ENCODE measurements around the gene MKX. TPM values are rescaled to one million over a fixed set of nuclear protein-coding genes. Genes with fewer than 3 reads are reported as not detected.

The MKX gene
- total RNA-seq, 6 donors from 2014 or later = 0.30 to 4.1 (median 1.2) TPM; not detected in 1

GRCh38 chr10:27783660-27784059 lies 38.0 kb upstream of the MKX start:
- WGBS, 2 donors = 23 to 30% methylated on average over 1 of the region's 1 CpG
- H3K4me1 ChIP-seq = no peaks in the 10 kb centered on the region
- TF ChIP-seq POLR2AphosphoS5 (IDR thresholded peaks at IDR 0.05) = no peak
- no peak for TF ChIP-seq POLR2A (IDR thresholded peaks at IDR 0.05)
- TF ChIP-seq EP300 (IDR thresholded peaks at IDR 0.05) = no peak
- peak in 2 of 6 experiments; percentile 25 to 37 for TF ChIP-seq CTCF (IDR thresholded peaks at IDR 0.05)
- ATAC-seq (ENCODE audit: low FRiP score in 2 of 2) (peak in 1 of 2 donors; percentile 53), DNase-seq (peak in 1 of 2 donors; percentile 27)
- H3K36me3 ChIP-seq = no peaks in the 10 kb centered on the region
- H3K27ac ChIP-seq = no peak overlapping the region
- H3K4me3 ChIP-seq = no peak overlapping the region
- peaks cover 0 to 4% (median 0%) of the 10 kb centered on the region in 4 donors for H3K9me3 ChIP-seq
- no peaks in the 10 kb centered on the region for H3K27me3 ChIP-seq

GRCh38 chr10:27779462-27780015 lies 33.9 kb upstream of the MKX start:
- Histone ChIP-seq H3K4me1 (no peaks in the 10 kb centered on the region), H3K9me3 (peaks cover 0 to 4% (median 0%) of the 10 kb centered on the region in 4 donors), H3K27ac (no peak overlapping the region), H3K36me3 (no peaks in the 10 kb centered on the region), H3K27me3 (no peaks in the 10 kb centered on the region), H3K4me3 (no peak overlapping the region)
- ATAC-seq (ENCODE audit: low FRiP score in 2 of 2) (peak in 1 of 2 donors; percentile 36), DNase-seq (no peak)
- 60% methylated on average over 9 of the region's 9 CpGs for WGBS, 2 donors
- no peak for TF ChIP-seq POLR2AphosphoS5 (IDR thresholded peaks at IDR 0.05)
- TF ChIP-seq EP300 (IDR thresholded peaks at IDR 0.05) = no peak
- no peak for TF ChIP-seq CTCF (IDR thresholded peaks at IDR 0.05)

GRCh38 chr10:27774831-27775230 lies 29.2 kb upstream of the MKX start:
- no peaks in the 10 kb centered on the region for H3K4me1 ChIP-seq
- DNase-seq (no peak), ATAC-seq (ENCODE audit: low FRiP score in 2 of 2) (no peak)
- H3K27me3 ChIP-seq = no peaks in the 10 kb centered on the region
- H3K9me3 ChIP-seq = no peaks in the 10 kb centered on the region
- H3K4me3 ChIP-seq = no peak overlapping the region
- H3K27ac ChIP-seq = no peak overlapping the region
- WGBS, 2 donors = 42 to 52% methylated on average over 2 of the region's 2 CpGs
- TF ChIP-seq POLR2A (IDR thresholded peaks at IDR 0.05) = no peak
- TF ChIP-seq EP300 (IDR thresholded peaks at IDR 0.05) = no peak
- no peak for TF ChIP-seq POLR2AphosphoS5 (IDR thresholded peaks at IDR 0.05)
- TF ChIP-seq CTCF (IDR thresholded peaks at IDR 0.05) = no peak
- H3K36me3 ChIP-seq = no peaks in the 10 kb centered on the region

- Histone ChIP-seq H3K27ac (no peak overlapping the region), H3K4me1 (no peaks in the 10 kb centered on the region), H3K36me3 (no peaks in the 10 kb centered on the region), H3K27me3 (no peaks in the 10 kb centered on the region), H3K4me3 (no peak overlapping the region), H3K9me3 (no peaks in the 10 kb centered on the region)
- no peak for DNase-seq
- no peak for ATAC-seq (ENCODE audit: low FRiP score in 2 of 2)
- TF ChIP-seq CTCF (IDR thresholded peaks at IDR 0.05) (no peak), POLR2AphosphoS5 (IDR thresholded peaks at IDR 0.05) (no peak), EP300 (IDR thresholded peaks at IDR 0.05) (no peak), POLR2A (IDR thresholded peaks at IDR 0.05) (no peak)
- 39 to 43% methylated on average over 4 of the region's 4 CpGs for WGBS, 2 donors
Measured at GRCh38 chr10:27771231-27771630, 25.6 kb upstream of the MKX start.

- no peak overlapping the region for H3K4me3 ChIP-seq
Measured at GRCh38 chr10:27770181-27770580, 24.6 kb upstream of the MKX start.

More at GRCh38 chr10:27770181-27770580, 24.6 kb upstream of the MKX start:
- DNase-seq (no peak), ATAC-seq (ENCODE audit: low FRiP score in 2 of 2) (no peak)
- H3K9me3 ChIP-seq = no peaks in the 10 kb centered on the region
- H3K27ac ChIP-seq = no peak overlapping the region
- WGBS, 2 donors = 91 to 93% methylated on average over 2 of the region's 2 CpGs
- TF ChIP-seq CTCF (IDR thresholded peaks at IDR 0.05) (no peak), POLR2AphosphoS5 (IDR thresholded peaks at IDR 0.05) (no peak), EP300 (IDR thresholded peaks at IDR 0.05) (no peak), POLR2A (IDR thresholded peaks at IDR 0.05) (no peak)
- H3K27me3 ChIP-seq = no peaks in the 10 kb centered on the region
- no peaks in the 10 kb centered on the region for H3K36me3 ChIP-seq
- H3K4me1 ChIP-seq = no peaks in the 10 kb centered on the region

All from upper lobe of left lung (tissue), 6 donors.